Measurements from ENCODE around the gene SLC25A26. TPM values are rescaled to one million over a fixed set of nuclear protein-coding genes. Genes with fewer than 3 reads are reported as not detected.

Gene SLC25A26
- total RNA-seq, 2 donors from 2014 or later, result 27.1 to 32.6 TPM

GRCh38 chr3:66239513-66240123 lies 18.8 kb downstream of the SLC25A26 start:
- Mint-ChIP-seq H3K36me3 (ENCODE audit: low read depth) (peaks cover 91% of the 10 kb centered on the region), H3K4me1 (peaks cover 21% of the 10 kb centered on the region)

GRCh38 chr3:66241466-66241865 lies 20.7 kb downstream of the SLC25A26 start:
- ATAC-seq (replicated peaks), result no peak

More at GRCh38 chr3:66239513-66240123, 18.8 kb downstream of the SLC25A26 start:
- Mint-ChIP-seq H3K9me3 (peaks cover 9% of the 10 kb centered on the region), H3K27me3 (no peaks in the 10 kb centered on the region), H3K27ac (peak overlapping the region; percentile 97), H3K4me3 (peak overlapping the region; percentile 70)
- peak; percentile 92 for ATAC-seq (replicated peaks)

GRCh38 chr3:66242788-66243464 lies 22.1 kb downstream of the SLC25A26 start:
- Mint-ChIP-seq H3K27ac (no peak overlapping the region), H3K4me1 (peaks cover 17% of the 10 kb centered on the region), H3K4me3 (no peak overlapping the region), H3K27me3 (no peaks in the 10 kb centered on the region), H3K9me3 (peaks cover 5% of the 10 kb centered on the region), H3K36me3 (ENCODE audit: low read depth) (peaks cover 94% of the 10 kb centered on the region)
- ATAC-seq (replicated peaks), result no peak

More at GRCh38 chr3:66241466-66241865, 20.7 kb downstream of the SLC25A26 start:
- H3K4me1 Mint-ChIP-seq, result peaks cover 21% of the 10 kb centered on the region
- H3K27ac Mint-ChIP-seq, result no peak overlapping the region
- no peak overlapping the region for H3K4me3 Mint-ChIP-seq
- H3K27me3 Mint-ChIP-seq, result no peaks in the 10 kb centered on the region
- peaks cover 94% of the 10 kb centered on the region for H3K36me3 Mint-ChIP-seq (ENCODE audit: low read depth)
- peaks cover 9% of the 10 kb centered on the region for H3K9me3 Mint-ChIP-seq

DNA sequence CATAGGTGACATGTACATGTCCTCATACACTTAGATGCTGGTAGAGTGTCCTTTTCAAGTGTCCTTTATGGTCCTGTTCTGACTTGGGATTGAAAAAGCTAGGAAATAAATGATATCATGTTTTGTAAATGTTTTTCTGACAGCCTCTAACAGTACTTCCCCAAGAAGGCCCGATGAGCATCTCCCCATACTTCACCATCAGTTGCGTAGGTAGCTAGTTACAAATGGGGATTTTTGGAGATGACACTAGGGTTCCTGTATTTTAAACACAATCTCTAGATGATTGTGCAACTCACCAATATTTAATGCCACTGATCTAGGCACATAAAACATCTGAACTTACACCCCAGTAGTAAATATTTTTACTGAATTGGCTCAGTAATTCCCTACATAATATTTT lies 27.8 kb downstream of the SLC25A26 start:
- Mint-ChIP-seq H3K4me3 (no peak overlapping the region), H3K36me3 (ENCODE audit: low read depth) (peaks cover 85% of the 10 kb centered on the region), H3K4me1 (no peaks in the 10 kb centered on the region), H3K27me3 (no peaks in the 10 kb centered on the region), H3K27ac (no peak overlapping the region), H3K9me3 (no peaks in the 10 kb centered on the region)
- ATAC-seq (replicated peaks), result no peak

DNA sequence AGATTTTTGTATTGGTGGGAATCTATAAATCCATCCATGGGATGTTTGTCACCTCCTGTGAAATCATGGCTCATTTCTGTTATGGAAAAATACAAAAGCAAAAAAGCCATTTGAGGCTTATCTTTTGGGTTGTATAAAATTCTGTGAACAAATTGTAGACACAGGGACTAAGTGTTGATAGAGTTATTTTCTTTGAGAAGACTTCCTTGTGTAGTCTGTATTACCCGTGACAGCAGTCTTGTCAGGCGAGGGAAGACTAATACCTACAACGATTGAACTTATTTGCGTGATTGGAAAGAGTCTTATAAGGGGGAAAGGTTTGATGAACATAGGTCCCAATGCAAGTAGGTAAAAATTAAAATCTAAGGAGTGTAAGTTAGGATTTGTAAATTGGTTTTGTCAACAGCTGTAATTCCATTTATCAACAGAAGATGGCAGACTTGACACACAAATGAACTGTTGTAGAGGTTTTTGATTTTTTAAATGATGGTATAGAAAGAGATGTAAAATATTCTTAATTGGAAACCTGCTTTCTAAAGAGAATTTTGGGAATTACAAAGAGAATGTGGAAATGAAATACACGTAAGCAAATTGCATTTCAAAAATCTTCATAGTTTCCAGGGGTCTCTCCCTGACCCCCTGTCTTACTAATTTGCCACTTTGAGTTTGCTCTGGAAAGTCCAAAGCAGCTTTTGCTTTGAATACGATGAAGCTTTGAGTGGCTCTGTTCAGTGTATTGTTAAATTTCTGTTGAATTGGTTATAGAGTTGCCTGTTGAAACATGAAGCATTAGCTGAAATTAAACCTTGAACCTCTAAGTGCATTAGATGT lies 33.2 kb downstream of the SLC25A26 start:
- H3K4me3 Mint-ChIP-seq, result no peak overlapping the region
- ATAC-seq (replicated peaks), result no peak
- H3K36me3 Mint-ChIP-seq (ENCODE audit: low read depth), result peaks cover 69% of the 10 kb centered on the region
- peaks cover 7% of the 10 kb centered on the region for H3K4me1 Mint-ChIP-seq
- no peaks in the 10 kb centered on the region for H3K9me3 Mint-ChIP-seq
- H3K27me3 Mint-ChIP-seq, result no peaks in the 10 kb centered on the region
- no peak overlapping the region for H3K27ac Mint-ChIP-seq

- Mint-ChIP-seq H3K27ac (no peak overlapping the region), H3K4me1 (peaks cover 7% of the 10 kb centered on the region), H3K36me3 (ENCODE audit: low read depth) (peaks cover 58% of the 10 kb centered on the region), H3K4me3 (no peak overlapping the region), H3K9me3 (no peaks in the 10 kb centered on the region), H3K27me3 (no peaks in the 10 kb centered on the region)
- no peak for ATAC-seq (replicated peaks)
These were observed 35.1 kb downstream of the SLC25A26 start for GRCh38 chr3:66255865-66256264.

GRCh38 chr3:66256806-66257205 lies 36.0 kb downstream of the SLC25A26 start:
- Mint-ChIP-seq H3K27me3 (no peaks in the 10 kb centered on the region), H3K27ac (no peak overlapping the region)

GRCh38 chr3:66259566-66260255 lies 38.9 kb downstream of the SLC25A26 start:
- ATAC-seq (replicated peaks), result no peak
- Mint-ChIP-seq H3K4me3 (no peak overlapping the region), H3K9me3 (no peaks in the 10 kb centered on the region), H3K36me3 (ENCODE audit: low read depth) (peaks cover 66% of the 10 kb centered on the region), H3K4me1 (peaks cover 7% of the 10 kb centered on the region), H3K27me3 (no peaks in the 10 kb centered on the region), H3K27ac (no peak overlapping the region)

More at GRCh38 chr3:66256806-66257205, 36.0 kb downstream of the SLC25A26 start:
- no peaks in the 10 kb centered on the region for H3K9me3 Mint-ChIP-seq
- H3K36me3 Mint-ChIP-seq (ENCODE audit: low read depth), result peaks cover 58% of the 10 kb centered on the region
- H3K4me1 Mint-ChIP-seq, result peaks cover 7% of the 10 kb centered on the region
- no peak overlapping the region for H3K4me3 Mint-ChIP-seq
- ATAC-seq (replicated peaks), result no peak

DNA sequence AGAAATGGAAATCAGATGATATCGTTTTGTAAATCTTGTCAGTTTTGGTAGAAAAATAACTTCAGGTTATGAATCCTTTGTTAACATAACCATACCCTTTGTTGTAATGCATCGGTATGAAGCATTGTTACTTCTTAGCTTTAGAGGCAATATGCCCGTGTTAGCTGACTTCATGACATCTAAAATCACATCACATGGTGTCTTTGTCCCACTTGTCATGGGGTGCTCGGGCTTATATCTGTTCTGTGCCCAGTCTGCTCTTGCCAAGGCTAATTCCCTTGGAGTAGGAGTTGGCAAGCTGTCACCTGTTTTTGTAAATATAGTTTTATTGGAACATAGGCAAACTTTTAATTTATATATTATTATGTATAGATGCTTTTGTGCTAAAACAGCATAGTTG lies 39.6 kb downstream of the SLC25A26 start:
- no peaks in the 10 kb centered on the region for H3K27me3 Mint-ChIP-seq
- peaks cover 7% of the 10 kb centered on the region for H3K4me1 Mint-ChIP-seq
- no peak overlapping the region for H3K27ac Mint-ChIP-seq
- no peak for ATAC-seq (replicated peaks)
- peaks cover 62% of the 10 kb centered on the region for H3K36me3 Mint-ChIP-seq (ENCODE audit: low read depth)
- H3K4me3 Mint-ChIP-seq, result no peak overlapping the region
- no peaks in the 10 kb centered on the region for H3K9me3 Mint-ChIP-seq

- Mint-ChIP-seq H3K4me3 (no peak overlapping the region), H3K36me3 (ENCODE audit: low read depth) (peaks cover 67% of the 10 kb centered on the region), H3K4me1 (peaks cover 7% of the 10 kb centered on the region), H3K27ac (no peak overlapping the region), H3K27me3 (no peaks in the 10 kb centered on the region), H3K9me3 (no peaks in the 10 kb centered on the region)
- ATAC-seq (replicated peaks), result no peak
These were observed 40.6 kb downstream of the SLC25A26 start for GRCh38 chr3:66261355-66261754.

DNA sequence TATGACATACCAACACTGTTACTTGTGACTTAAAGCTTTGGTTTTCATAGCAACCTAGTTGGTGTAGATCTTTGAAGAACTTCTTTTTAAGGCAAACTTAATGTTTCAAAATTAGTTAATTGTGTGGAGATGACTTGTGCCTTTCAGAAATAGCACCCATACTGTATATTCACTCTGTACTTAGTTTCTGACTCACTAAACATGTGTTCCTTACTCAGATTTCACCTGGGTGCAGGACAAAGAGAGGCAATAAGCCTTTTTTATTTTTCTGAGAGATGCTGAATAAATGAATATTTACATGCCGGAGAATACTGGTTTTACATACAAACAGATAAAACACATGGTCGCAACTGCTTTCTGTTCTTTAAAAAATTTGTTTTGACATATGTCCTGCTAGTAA lies 44.8 kb downstream of the SLC25A26 start:
- no peak overlapping the region for H3K4me3 Mint-ChIP-seq
- no peaks in the 10 kb centered on the region for H3K4me1 Mint-ChIP-seq
- H3K36me3 Mint-ChIP-seq (ENCODE audit: low read depth), result peaks cover 62% of the 10 kb centered on the region
- H3K27me3 Mint-ChIP-seq, result no peaks in the 10 kb centered on the region
- peak; percentile 31 for ATAC-seq (replicated peaks)
- no peak overlapping the region for H3K27ac Mint-ChIP-seq
- no peaks in the 10 kb centered on the region for H3K9me3 Mint-ChIP-seq

GRCh38 chr3:66266551-66266950 lies 45.8 kb downstream of the SLC25A26 start:
- Mint-ChIP-seq H3K36me3 (ENCODE audit: low read depth) (peaks cover 58% of the 10 kb centered on the region), H3K4me1 (no peaks in the 10 kb centered on the region), H3K27ac (no peak overlapping the region), H3K27me3 (no peaks in the 10 kb centered on the region), H3K9me3 (no peaks in the 10 kb centered on the region), H3K4me3 (no peak overlapping the region)
- ATAC-seq (replicated peaks), result no peak

- H3K4me1 Mint-ChIP-seq, result no peaks in the 10 kb centered on the region
- peaks cover 53% of the 10 kb centered on the region for H3K36me3 Mint-ChIP-seq (ENCODE audit: low read depth)
- no peaks in the 10 kb centered on the region for H3K9me3 Mint-ChIP-seq
- H3K27ac Mint-ChIP-seq, result no peak overlapping the region
- ATAC-seq (replicated peaks), result no peak
- no peak overlapping the region for H3K4me3 Mint-ChIP-seq
- no peaks in the 10 kb centered on the region for H3K27me3 Mint-ChIP-seq
These were observed 46.2 kb downstream of the SLC25A26 start for GRCh38 chr3:66267031-66267430.

DNA sequence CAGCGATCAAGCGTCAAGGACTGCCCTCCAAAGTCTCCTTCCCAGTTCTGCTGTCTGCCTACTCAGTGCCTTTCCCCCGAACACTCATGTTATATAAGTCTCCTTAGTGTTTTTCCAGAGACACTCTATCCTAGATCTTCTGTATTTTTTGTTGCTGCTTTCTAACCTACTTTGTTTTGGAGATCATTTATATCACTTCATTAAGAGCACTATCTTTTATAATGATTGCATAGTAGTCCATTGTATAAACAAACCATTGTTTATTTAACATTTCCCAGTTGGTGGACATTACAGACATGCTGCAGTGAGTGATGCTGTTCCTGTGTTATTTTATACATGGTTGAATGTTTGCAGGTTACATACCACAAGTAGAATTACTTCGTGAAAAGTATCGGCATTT lies 47.1 kb downstream of the SLC25A26 start:
- peaks cover 51% of the 10 kb centered on the region for H3K36me3 Mint-ChIP-seq (ENCODE audit: low read depth)
- H3K4me3 Mint-ChIP-seq, result no peak overlapping the region
- no peaks in the 10 kb centered on the region for H3K9me3 Mint-ChIP-seq
- no peaks in the 10 kb centered on the region for H3K4me1 Mint-ChIP-seq
- H3K27ac Mint-ChIP-seq, result no peak overlapping the region
- no peaks in the 10 kb centered on the region for H3K27me3 Mint-ChIP-seq
- no peak for ATAC-seq (replicated peaks)

All from activated T-helper 17 cell treated with anti-CD3 and anti-CD28 coated beads, Interleukin-2, amount 50 U/mL, for 72 hours (primary cell).